HepG2 (cell line): ENCODE measurements around the gene TRPC6. TPM values are rescaled to one million over a fixed set of nuclear protein-coding genes. Genes with fewer than 3 reads are reported as not detected.
A peak's percentile ranks its signal among the peaks of the same experiment; 100 is the strongest.

Source experiments
- ATAC-seq: fragments of 200-7000 bp; cut with Tn5 transposase; 3 replicates; pipeline ENCODE4 v1.9.1; 2020; ENCODE audit warnings: mild to moderate bottlenecking, moderate library complexity
- BruUV-seq: library from RNA; stranded (reverse); fragments of 400-500 nt; replicated peaks from 2 replicates; lab custom pipeline; 2021; lab: Mats Ljungman, UMichigan
- CTCF ChIA-PET: fragments of 300-600 bp; formaldehyde crosslinking; extraction: SDS; loops from one replicate; lab custom pipeline; 2021; ENCODE audit warnings: low total read pairs, inconsistent platforms, low intra/inter-chr PET ratio; lab: Yijun Ruan, JAX
- POLR2A ChIA-PET: fragments of 350-600 bp; sonication (Branson Sonifier 250); formaldehyde crosslinking; loops from one replicate; lab custom pipeline; 2020; ENCODE audit warnings: antibody characterized with exemption, inconsistent platforms; lab: Yijun Ruan, JAX
- DNase-seq: peaks from one replicate; pipeline ENCODE4 v3.0.0-alpha.2; 2015; ENCODE audit warnings: low spot score
- FAIRE-seq: peaks from 3 replicates; lab custom pipeline; 2011; peaks lifted over from hg19 to GRCh38; lab: Jason Lieb, UNC
- H2AFZ ChIP-seq: one replicate; pipeline ENCODE4 v1.6.1; 2011; ENCODE audit warnings: low read length, inconsistent platforms
- H3K27ac ChIP-seq: fragments of 300-600 bp; 3 replicates; pipeline ENCODE4 v1.8.0; 2011; ENCODE audit warnings: mixed run types, mild to moderate bottlenecking, mixed read lengths, low read length, inconsistent platforms; ENCODE audit not compliant: insufficient read depth; ENCODE audit errors: extremely low read length
- H3K27me3 ChIP-seq, 2 experiments: fragments of 200-600 bp in 1 of 2; 2 replicates in 1 of 2; 3 replicates in 1 of 2; pipeline versions ENCODE4 v1.6.0 to v1.8.0; 2011; ENCODE audit warnings: low read length in 2 of 2, mild to moderate bottlenecking in 2 of 2, moderate library complexity in 2 of 2, inconsistent platforms in 1 of 2; ENCODE audit not compliant: insufficient read depth in 2 of 2, control insufficient read depth in 1 of 2
- H3K36me3 ChIP-seq, 2 experiments: fragments of 200-600 bp in 1 of 2; replicated peaks in 1 of 2; 2 replicates in 1 of 2; 3 replicates in 1 of 2; pipeline versions ENCODE4 v1.5.1 to v1.8.0; 2011; ENCODE audit warnings: low read length in 2 of 2, inconsistent platforms in 1 of 2; ENCODE audit not compliant: insufficient read depth in 2 of 2, control insufficient read depth in 1 of 2
- H3K4me1 ChIP-seq: 2 replicates; pipeline ENCODE4 v1.5.1; 2012; ENCODE audit warnings: low read length, inconsistent platforms; ENCODE audit not compliant: insufficient read depth
- H3K4me2 ChIP-seq: 2 replicates; pipeline ENCODE4 v1.6.0; 2011; ENCODE audit warnings: low read depth, low read length, inconsistent platforms
- H3K4me3 ChIP-seq, 3 experiments: fragments of 200-600 bp in 1 of 3; sonication (generic), shearing (Covaris generic) in 1 of 3; replicated peaks in 1 of 3; 2 replicates each; pipeline ENCODE4 v1.5.1; 2011 to 2016; ENCODE audit warnings: low read length in 3 of 3, inconsistent platforms in 2 of 3, low read depth in 2 of 3, mild to moderate bottlenecking in 2 of 3, control low read depth in 1 of 3, mixed read lengths in 1 of 3; ENCODE audit not compliant: insufficient read depth in 1 of 3
- H3K79me2 ChIP-seq: one replicate; pipeline ENCODE4 v1.6.1; 2011; ENCODE audit warnings: low read length, inconsistent platforms; ENCODE audit not compliant: insufficient read depth
- H3K9ac ChIP-seq: 2 replicates; pipeline ENCODE4 v1.6.0; 2011; ENCODE audit warnings: mild to moderate bottlenecking, low read depth, low read length, inconsistent platforms; ENCODE audit not compliant: insufficient read depth
- H3K9me3 ChIP-seq: 2 replicates; pipeline ENCODE4 v1.5.1; 2012; ENCODE audit warnings: mild to moderate bottlenecking, low read length
- H4K20me1 ChIP-seq: 2 replicates; pipeline ENCODE4 v1.6.0; 2011; ENCODE audit warnings: inconsistent platforms, mild to moderate bottlenecking, low read length, moderate library complexity; ENCODE audit not compliant: insufficient read depth
- CCDC6 ChIP-seq: sonication (generic); formaldehyde crosslinking; IDR thresholded peaks from 2 replicates; pipeline ENCODE4 v1.8.1; 2022; ENCODE audit warnings: mild to moderate bottlenecking, missing genetic modification reagents, moderate library complexity
- GTF2F1 ChIP-seq: fragments of 150-350 bp; IDR thresholded peaks from 2 replicates; pipeline ENCODE4 v1.6.1; 2014; ENCODE audit warnings: low read length
- HCFC1 ChIP-seq: fragments of 150-350 bp; IDR thresholded peaks from 2 replicates; pipeline ENCODE4 v1.6.1; 2014; ENCODE audit warnings: low read depth, low read length
- PCBP2 ChIP-seq: fragments of 200-400 bp; formaldehyde crosslinking; optimal IDR thresholded peaks from 2 replicates; pipeline ENCODE3; 2018; ENCODE audit warnings: low read length, low read depth; ENCODE audit not compliant: poor library complexity, severe bottlenecking
- SRSF4 ChIP-seq: fragments of 200-400 bp; formaldehyde crosslinking; IDR thresholded peaks from one replicate; pipeline ENCODE4 v1.6.1; 2018; ENCODE audit warnings: mild to moderate bottlenecking, low read depth, low read length, moderate library complexity; ENCODE audit not compliant: poor library complexity, severe bottlenecking
- STAG1 ChIP-seq: sonication (generic); formaldehyde crosslinking; IDR thresholded peaks from 2 replicates; pipeline ENCODE4 v1.4.0; 2020; ENCODE audit warnings: missing genetic modification reagents
- ZFAT ChIP-seq: sonication (generic); formaldehyde crosslinking; conservative IDR thresholded peaks from 2 replicates; pipeline ENCODE4 v1.8.1; 2023; ENCODE audit warnings: missing genetic modification reagents, inconsistent platforms
- ZNF124 ChIP-seq: sonication (generic); formaldehyde crosslinking; IDR thresholded peaks from 2 replicates; pipeline ENCODE4 v1.4.0; 2020; ENCODE audit warnings: missing genetic modification reagents
- WGBS: methylation state at CpG from one replicate; pipeline ENCODE4 v1.1.6; 2017; ENCODE audit warnings: low lambda C conversion rate; 5-methylcytosine and 5-hydroxymethylcytosine counted together
- in situ Hi-C: cut with HindIII; loops from 2 replicates; pipeline ENCODE4 v1.10.0; 2017; ENCODE audit warnings: low pct_unique_long_range_greater_than_20kb; ENCODE audit not compliant: extremely low pct_ligation_motif_present
- intact Hi-C: fragments of 100-400 bp; cut with micrococcal nuclease; formaldehyde crosslinking; loops from one replicate; pipeline ENCODE4 v1.10.0; 2022; ENCODE audit not compliant: unreplicated experiment
- polyA plus RNA-seq, 8 experiments: library from polyadenylated mRNA; depleted of rRNA in 3 of 8; stranded (reverse) in 7 of 8; unstranded in 1 of 8; fragments of >200 nt; fragmentation: Illumina TruSeq in 4 of 8; extraction: Trizol in 4 of 8; gene quantifications; 2 replicates each; pipeline versions ENCODE4 v1.2.1 to v1.2.3, GENCODE V29; 2011 to 2016; ENCODE audit warnings: low read depth in 4 of 8, missing spikeins in 1 of 8, mixed read lengths in 1 of 8; ENCODE audit not compliant: insufficient read depth in 1 of 8
- total RNA-seq, 5 experiments: library from RNA; depleted of rRNA; stranded (reverse); fragments of >200 nt; fragmentation: Illumina TruSeq; extraction: Trizol; gene quantifications; 2 replicates each; pipeline ENCODE4 v1.2.3, GENCODE V29; 2016; ENCODE audit warnings: low read depth in 1 of 5
- TF ChIP-seq, protein P1 (sequence below): sonication (generic); formaldehyde crosslinking; IDR thresholded peaks from 2 replicates; pipeline ENCODE4 v1.4.0; 2020; ENCODE audit warnings: low read depth, missing genetic modification reagents
- TF ChIP-seq, protein P2 (sequence below): sonication (generic); formaldehyde crosslinking; IDR thresholded peaks from 2 replicates; pipeline ENCODE4 v1.5.0; 2020; ENCODE audit warnings: mild to moderate bottlenecking, missing genetic modification reagents, moderate library complexity
- TF ChIP-seq, protein P3 (sequence below): IDR thresholded peaks from 2 replicates; pipeline ENCODE4 v1.6.1; 2016; ENCODE audit warnings: missing biosample characterization, missing genetic modification reagents, low read depth
- TF ChIP-seq, protein P4 (sequence below): IDR thresholded peaks from 2 replicates; pipeline ENCODE4 v1.4.0; 2020; ENCODE audit warnings: mild to moderate bottlenecking, missing genetic modification reagents

Gene TRPC6
- total and polyA plus RNA-seq, 2 of the 13 experiments (the other 11 are each of a cell fraction or from before 2014, with no cell fraction given), result not detected

DNA sequence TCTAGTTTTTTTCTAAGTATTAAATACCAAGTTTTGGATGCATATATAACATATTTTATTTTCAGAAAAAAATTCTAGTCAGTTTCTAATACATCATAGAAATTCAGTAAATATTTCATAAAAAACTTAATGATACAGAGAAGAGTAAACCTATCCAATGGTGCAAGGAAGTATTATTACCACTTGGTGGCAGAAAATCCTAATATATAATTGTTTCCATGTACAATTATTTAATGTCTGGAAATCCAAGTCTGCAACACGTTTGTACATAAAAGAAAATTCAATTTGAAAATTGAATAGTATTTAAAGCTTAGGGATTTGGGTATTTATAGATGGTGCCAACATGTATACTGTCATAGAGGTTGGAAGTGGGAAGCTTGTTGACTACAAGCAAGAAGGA is 127.0 kb downstream of the TRPC6 start:
- no peak for DNase-seq
- intact Hi-C loops (loop anchor here (1.0 kb wide), 1 partner anchor 391 kb away; no protein-coding TSS in a partner anchor), in situ Hi-C loops (loop anchor here (10.0 kb wide), 1 partner anchor 388 kb away; no protein-coding TSS in a partner anchor)
- Histone ChIP-seq H3K36me3 (no peaks in the 10 kb centered on the region), H3K79me2 (no peaks in the 10 kb centered on the region), H3K27me3 (no peaks in the 10 kb centered on the region), H3K9ac (no peak overlapping the region), H3K4me2 (no peak overlapping the region), H4K20me1 (no peaks in the 10 kb centered on the region), H3K4me1 (no peaks in the 10 kb centered on the region), H3K4me3 (no peak overlapping the region), H3K27ac (no peak overlapping the region), H2AFZ (no peak overlapping the region), H3K9me3 (no peaks in the 10 kb centered on the region)
- no peak for FAIRE-seq
- no peak for ATAC-seq
- WGBS, result 0% methylated on average over 1 of the region's 1 CpG
- CTCF ChIA-PET, result interaction anchor here (1.5 kb wide), 1 partner anchor 391 kb away, joined by 9 read pairs; no protein-coding TSS in a partner anchor
- BruUV-seq, result no TSS peak
- POLR2A ChIA-PET, result no interaction called here
- TF ChIP-seq, protein P1, sequence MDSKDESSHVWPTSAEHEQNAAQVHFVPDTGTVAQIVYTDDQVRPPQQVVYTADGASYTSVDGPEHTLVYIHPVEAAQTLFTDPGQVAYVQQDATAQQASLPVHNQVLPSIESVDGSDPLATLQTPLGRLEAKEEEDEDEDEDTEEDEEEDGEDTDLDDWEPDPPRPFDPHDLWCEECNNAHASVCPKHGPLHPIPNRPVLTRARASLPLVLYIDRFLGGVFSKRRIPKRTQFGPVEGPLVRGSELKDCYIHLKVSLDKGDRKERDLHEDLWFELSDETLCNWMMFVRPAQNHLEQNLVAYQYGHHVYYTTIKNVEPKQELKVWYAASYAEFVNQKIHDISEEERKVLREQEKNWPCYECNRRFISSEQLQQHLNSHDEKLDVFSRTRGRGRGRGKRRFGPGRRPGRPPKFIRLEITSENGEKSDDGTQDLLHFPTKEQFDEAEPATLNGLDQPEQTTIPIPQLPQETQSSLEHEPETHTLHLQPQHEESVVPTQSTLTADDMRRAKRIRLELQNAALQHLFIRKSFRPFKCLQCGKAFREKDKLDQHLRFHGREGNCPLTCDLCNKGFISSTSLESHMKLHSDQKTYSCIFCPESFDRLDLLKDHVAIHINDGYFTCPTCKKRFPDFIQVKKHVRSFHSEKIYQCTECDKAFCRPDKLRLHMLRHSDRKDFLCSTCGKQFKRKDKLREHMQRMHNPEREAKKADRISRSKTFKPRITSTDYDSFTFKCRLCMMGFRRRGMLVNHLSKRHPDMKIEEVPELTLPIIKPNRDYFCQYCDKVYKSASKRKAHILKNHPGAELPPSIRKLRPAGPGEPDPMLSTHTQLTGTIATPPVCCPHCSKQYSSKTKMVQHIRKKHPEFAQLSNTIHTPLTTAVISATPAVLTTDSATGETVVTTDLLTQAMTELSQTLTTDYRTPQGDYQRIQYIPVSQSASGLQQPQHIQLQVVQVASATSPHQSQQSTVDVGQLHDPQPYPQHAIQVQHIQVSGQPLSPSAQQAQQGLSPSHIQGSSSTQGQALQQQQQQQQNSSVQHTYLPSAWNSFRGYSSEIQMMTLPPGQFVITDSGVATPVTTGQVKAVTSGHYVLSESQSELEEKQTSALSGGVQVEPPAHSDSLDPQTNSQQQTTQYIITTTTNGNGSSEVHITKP (CRISPR knock-in tag), result no peak
- no peak for TF ChIP-seq GTF2F1
- no peak for TF ChIP-seq ZNF124 (CRISPR knock-in tag)
- no peak for TF ChIP-seq PCBP2
- TF ChIP-seq, protein P2, sequence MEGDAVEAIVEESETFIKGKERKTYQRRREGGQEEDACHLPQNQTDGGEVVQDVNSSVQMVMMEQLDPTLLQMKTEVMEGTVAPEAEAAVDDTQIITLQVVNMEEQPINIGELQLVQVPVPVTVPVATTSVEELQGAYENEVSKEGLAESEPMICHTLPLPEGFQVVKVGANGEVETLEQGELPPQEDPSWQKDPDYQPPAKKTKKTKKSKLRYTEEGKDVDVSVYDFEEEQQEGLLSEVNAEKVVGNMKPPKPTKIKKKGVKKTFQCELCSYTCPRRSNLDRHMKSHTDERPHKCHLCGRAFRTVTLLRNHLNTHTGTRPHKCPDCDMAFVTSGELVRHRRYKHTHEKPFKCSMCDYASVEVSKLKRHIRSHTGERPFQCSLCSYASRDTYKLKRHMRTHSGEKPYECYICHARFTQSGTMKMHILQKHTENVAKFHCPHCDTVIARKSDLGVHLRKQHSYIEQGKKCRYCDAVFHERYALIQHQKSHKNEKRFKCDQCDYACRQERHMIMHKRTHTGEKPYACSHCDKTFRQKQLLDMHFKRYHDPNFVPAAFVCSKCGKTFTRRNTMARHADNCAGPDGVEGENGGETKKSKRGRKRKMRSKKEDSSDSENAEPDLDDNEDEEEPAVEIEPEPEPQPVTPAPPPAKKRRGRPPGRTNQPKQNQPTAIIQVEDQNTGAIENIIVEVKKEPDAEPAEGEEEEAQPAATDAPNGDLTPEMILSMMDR (CRISPR knock-in tag), result peak; percentile 19; the same call in 1 of the 2 replicates
- TF ChIP-seq, protein P3, sequence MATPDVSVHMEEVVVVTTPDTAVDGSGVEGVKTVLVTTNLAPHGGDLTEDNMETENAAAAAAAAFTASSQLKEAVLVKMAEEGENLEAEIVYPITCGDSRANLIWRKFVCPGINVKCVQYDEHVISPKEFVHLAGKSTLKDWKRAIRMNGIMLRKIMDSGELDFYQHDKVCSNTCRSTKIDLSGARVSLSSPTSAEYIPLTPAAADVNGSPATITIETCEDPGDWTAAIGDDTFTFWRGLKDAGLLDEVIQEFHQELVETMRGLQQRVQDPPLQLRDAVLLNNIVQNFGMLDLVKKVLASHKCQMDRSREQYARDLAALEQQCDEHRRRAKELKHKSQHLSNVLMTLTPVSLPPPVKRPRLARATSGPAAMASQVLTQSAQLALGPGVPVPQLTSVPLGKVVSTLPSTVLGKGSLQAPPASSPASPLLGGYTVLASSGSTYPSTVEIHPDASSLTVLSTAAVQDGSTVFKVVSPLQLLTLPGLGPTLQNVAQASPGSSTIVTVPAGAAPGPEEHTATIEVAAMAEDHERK (CRISPR knock-in tag), result no peak
- TF ChIP-seq CCDC6 (CRISPR knock-in tag), result no peak
- no peak for TF ChIP-seq HCFC1
- TF ChIP-seq ZFAT (CRISPR knock-in tag), result no peak
- TF ChIP-seq SRSF4, result no peak
- TF ChIP-seq, protein P4, sequence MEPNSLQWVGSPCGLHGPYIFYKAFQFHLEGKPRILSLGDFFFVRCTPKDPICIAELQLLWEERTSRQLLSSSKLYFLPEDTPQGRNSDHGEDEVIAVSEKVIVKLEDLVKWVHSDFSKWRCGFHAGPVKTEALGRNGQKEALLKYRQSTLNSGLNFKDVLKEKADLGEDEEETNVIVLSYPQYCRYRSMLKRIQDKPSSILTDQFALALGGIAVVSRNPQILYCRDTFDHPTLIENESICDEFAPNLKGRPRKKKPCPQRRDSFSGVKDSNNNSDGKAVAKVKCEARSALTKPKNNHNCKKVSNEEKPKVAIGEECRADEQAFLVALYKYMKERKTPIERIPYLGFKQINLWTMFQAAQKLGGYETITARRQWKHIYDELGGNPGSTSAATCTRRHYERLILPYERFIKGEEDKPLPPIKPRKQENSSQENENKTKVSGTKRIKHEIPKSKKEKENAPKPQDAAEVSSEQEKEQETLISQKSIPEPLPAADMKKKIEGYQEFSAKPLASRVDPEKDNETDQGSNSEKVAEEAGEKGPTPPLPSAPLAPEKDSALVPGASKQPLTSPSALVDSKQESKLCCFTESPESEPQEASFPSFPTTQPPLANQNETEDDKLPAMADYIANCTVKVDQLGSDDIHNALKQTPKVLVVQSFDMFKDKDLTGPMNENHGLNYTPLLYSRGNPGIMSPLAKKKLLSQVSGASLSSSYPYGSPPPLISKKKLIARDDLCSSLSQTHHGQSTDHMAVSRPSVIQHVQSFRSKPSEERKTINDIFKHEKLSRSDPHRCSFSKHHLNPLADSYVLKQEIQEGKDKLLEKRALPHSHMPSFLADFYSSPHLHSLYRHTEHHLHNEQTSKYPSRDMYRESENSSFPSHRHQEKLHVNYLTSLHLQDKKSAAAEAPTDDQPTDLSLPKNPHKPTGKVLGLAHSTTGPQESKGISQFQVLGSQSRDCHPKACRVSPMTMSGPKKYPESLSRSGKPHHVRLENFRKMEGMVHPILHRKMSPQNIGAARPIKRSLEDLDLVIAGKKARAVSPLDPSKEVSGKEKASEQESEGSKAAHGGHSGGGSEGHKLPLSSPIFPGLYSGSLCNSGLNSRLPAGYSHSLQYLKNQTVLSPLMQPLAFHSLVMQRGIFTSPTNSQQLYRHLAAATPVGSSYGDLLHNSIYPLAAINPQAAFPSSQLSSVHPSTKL (CRISPR knock-in tag), result no peak
- peak; percentile 53 for TF ChIP-seq STAG1 (CRISPR knock-in tag)
